PFSK-1 (cell line): ENCODE measurements around the gene MSLN.

ENCODE experiments used
- FOXP2 ChIP-seq: optimal IDR thresholded peaks from 2 replicates; pipeline ENCODE3; 2011; ENCODE audit warnings: borderline replicate concordance, control low read depth, inconsistent platforms; ENCODE audit not compliant: insufficient read depth; ENCODE audit errors: extremely low read length, extremely low read depth
- POLR2AphosphoS5 ChIP-seq: IDR thresholded peaks from 2 replicates; pipeline ENCODE4 v1.6.1; 2012; ENCODE audit warnings: low read depth, mild to moderate bottlenecking, control low read depth, low read length, moderate library complexity
- SIN3A ChIP-seq: IDR thresholded peaks from 2 replicates; pipeline ENCODE4 v1.6.1; 2012; ENCODE audit warnings: mild to moderate bottlenecking, low read length, moderate library complexity, borderline replicate concordance; ENCODE audit not compliant: insufficient read depth
- TAF1 ChIP-seq: IDR thresholded peaks from 2 replicates; pipeline ENCODE4 v1.6.1; 2012; ENCODE audit warnings: low read length, control low read depth, borderline replicate concordance; ENCODE audit not compliant: insufficient read depth
- TF ChIP-seq, protein P1 (sequence below), 2 experiments: IDR thresholded peaks; 2 replicates each; pipeline versions ENCODE4 v1.6.1 to v1.8.0; 2011 to 2012; ENCODE audit warnings: low read depth in 2 of 2, low read length in 2 of 2, control low read depth in 1 of 2, inconsistent platforms in 1 of 2, mild to moderate bottlenecking in 1 of 2, moderate library complexity in 1 of 2; ENCODE audit not compliant: insufficient read depth in 1 of 2

The MSLN gene

DNA sequence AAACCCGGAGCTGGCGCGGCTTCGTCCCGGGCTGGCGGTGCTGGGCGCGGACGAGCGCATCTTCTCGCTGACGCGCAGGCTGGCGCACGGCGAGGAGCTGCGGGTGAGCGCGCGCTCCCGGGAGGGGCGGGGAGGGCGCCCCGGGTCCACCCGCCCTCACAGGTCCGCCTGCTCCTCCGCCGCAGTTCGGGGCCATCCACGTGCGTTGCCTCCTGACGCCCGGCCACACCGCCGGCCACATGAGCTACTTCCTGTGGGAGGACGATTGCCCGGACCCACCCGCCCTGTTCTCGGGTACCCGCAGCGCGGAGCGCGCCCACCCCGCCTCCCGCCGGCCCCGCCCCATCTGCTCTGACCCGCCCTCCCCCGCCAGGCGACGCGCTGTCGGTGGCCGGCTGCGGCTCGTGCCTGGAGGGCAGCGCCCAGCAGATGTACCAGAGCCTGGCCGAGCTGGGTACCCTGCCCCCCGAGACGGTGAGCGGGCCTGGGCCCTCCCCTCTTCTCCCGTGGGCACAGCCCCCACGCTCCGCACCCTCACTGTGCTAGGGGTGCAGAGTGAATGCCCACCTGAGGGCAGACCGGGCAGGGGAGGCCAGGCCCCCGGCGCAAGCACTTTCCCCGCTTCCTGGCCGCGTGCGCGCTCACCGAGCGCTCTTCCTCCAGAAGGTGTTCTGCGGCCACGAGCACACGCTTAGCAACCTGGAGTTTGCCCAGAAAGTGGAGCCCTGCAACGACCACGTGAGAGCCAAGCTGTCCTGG lies 32.2 kb upstream of the MSLN start:
- TF ChIP-seq POLR2AphosphoS5 (0 out of 2 replicates have a peak, but pooled peaks have one; percentile 15), SIN3A (no peak), TAF1 (no peak), FOXP2 (no peak)

- TF ChIP-seq, protein P1, sequence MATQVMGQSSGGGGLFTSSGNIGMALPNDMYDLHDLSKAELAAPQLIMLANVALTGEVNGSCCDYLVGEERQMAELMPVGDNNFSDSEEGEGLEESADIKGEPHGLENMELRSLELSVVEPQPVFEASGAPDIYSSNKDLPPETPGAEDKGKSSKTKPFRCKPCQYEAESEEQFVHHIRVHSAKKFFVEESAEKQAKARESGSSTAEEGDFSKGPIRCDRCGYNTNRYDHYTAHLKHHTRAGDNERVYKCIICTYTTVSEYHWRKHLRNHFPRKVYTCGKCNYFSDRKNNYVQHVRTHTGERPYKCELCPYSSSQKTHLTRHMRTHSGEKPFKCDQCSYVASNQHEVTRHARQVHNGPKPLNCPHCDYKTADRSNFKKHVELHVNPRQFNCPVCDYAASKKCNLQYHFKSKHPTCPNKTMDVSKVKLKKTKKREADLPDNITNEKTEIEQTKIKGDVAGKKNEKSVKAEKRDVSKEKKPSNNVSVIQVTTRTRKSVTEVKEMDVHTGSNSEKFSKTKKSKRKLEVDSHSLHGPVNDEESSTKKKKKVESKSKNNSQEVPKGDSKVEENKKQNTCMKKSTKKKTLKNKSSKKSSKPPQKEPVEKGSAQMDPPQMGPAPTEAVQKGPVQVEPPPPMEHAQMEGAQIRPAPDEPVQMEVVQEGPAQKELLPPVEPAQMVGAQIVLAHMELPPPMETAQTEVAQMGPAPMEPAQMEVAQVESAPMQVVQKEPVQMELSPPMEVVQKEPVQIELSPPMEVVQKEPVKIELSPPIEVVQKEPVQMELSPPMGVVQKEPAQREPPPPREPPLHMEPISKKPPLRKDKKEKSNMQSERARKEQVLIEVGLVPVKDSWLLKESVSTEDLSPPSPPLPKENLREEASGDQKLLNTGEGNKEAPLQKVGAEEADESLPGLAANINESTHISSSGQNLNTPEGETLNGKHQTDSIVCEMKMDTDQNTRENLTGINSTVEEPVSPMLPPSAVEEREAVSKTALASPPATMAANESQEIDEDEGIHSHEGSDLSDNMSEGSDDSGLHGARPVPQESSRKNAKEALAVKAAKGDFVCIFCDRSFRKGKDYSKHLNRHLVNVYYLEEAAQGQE (IDR thresholded peaks at IDR 0.05; ENCODE audit: insufficient read depth in 1 of 2, low read depth in 2 of 2, low read length in 2 of 2) = no peak
- no peak for TF ChIP-seq FOXP2
- no peak for TF ChIP-seq TAF1
- no peak for TF ChIP-seq SIN3A
- no peak for TF ChIP-seq POLR2AphosphoS5
Observed at GRCh38 chr16:728890-729744, 31.4 kb upstream of the MSLN start.

DNA sequence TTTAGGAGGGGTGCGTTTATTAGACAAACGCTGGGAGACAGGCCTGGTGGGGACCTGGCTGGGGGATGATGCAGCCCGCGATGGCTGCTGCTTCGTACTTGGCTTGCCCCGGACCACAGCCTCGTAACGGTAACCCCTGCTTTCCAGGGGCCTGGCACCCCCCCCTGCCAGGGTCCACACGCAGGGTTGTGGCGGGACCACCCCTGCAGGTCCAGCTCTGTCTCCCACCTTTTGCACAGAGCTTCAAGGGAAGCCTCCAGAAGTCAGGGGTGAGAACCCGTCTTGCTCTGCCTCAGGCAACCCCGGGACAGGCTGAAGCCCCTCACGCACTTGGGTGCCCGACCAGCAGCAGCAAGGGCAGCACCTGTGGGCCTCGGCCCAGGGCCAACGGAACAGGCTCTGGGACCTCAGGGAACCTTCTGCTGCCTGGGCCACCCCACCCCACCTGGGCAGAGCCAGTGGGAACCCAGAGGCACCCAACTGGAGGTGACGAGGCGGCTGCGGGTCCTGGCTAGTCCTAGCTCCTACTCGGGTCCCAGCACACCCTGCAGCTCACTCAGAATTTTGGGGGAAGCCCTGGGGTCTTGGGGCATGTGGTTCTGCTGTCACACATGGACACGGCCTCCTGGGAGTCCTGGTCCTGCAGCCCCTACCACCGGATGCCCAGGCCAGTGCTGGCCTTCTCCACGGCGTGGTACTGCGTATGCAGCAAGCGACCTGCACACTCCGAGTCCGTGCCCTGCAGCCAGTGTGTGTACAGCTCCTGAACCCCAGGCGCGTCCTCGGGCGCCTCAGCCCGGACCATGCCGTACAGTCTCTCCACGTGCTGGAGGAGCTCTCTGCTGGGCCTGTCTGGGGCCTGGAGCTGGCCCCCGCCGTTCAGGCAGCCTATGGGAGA lies 30.5 kb upstream of the MSLN start:
- TF ChIP-seq SIN3A = no peak
- TF ChIP-seq, protein P1 (IDR thresholded peaks at IDR 0.05; ENCODE audit: insufficient read depth in 1 of 2, low read depth in 2 of 2, low read length in 2 of 2) = no peak
- TF ChIP-seq TAF1 = no peak
- no peak for TF ChIP-seq FOXP2
- no peak for TF ChIP-seq POLR2AphosphoS5

DNA sequence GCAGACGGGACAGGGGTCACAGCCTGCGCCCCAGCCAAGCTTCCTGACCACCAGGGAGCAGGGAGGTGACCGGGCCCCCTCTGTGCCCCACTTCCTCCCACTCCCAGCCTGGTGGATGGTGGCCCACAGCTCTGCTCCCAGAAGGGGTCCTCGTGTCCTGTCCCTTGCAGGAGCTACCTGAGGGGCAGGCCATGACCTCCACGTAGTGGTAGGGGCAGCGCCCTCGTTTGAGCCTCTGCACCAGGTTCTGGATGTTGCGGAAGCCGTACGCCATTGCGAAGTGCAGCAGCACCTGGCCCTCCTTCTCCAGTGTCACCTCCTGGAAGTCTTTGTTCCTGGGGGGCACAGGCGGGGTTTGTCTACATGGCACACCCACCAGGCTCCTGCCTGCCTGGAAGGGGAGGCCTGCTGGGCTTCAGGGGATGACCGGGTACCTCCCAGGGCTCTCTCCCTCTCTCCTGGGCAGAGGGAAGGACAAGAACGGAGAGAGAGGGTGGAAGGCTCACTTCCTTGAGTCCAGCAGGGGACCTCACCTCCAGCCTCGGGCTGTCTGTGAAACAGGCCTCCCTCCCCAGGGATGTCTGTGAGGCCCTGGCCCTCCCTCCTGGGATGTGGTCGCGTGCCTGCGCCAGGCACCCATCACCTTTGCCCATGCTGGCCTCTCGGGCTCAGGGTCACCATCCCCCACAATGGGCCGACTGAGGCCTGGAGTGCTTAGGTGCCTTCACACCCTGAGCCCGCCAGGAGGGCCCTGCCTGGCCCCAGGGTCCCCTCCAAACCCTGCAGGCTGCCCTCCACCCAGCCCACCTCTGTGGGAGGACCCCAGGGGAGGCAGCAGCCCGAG lies 29.6 kb upstream of the MSLN start:
- TF ChIP-seq SIN3A (no peak), POLR2AphosphoS5 (no peak), FOXP2 (no peak), TAF1 (no peak)
- TF ChIP-seq, protein P1 (IDR thresholded peaks at IDR 0.05; ENCODE audit: insufficient read depth in 1 of 2, low read depth in 2 of 2, low read length in 2 of 2) = no peak
